Stimulated activated CD4-positive, alpha-beta T cell treated with anti-CD3 and anti-CD28 coated beads, Interleukin-15, amount 100 ng/mL, for 24 hours (primary cell): Measurements from ENCODE around the gene TMPO.
"Not testable (repeated sequence)": the region's sequence is repeated elsewhere in the genome, so short reads cannot be mapped to it uniquely, and the experiment has no call there.

Experiments used
- DNase-seq: peaks from one replicate; pipeline ENCODE4 v3.0.0-alpha.2; 2020

Gene TMPO, protein sequence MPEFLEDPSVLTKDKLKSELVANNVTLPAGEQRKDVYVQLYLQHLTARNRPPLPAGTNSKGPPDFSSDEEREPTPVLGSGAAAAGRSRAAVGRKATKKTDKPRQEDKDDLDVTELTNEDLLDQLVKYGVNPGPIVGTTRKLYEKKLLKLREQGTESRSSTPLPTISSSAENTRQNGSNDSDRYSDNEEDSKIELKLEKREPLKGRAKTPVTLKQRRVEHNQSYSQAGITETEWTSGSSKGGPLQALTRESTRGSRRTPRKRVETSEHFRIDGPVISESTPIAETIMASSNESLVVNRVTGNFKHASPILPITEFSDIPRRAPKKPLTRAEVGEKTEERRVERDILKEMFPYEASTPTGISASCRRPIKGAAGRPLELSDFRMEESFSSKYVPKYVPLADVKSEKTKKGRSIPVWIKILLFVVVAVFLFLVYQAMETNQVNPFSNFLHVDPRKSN

GRCh38 chr12:98515287-98516110 is at the start of gene TMPO:
TMPO (plus strand) TSS chr12:98515590; CDS start chr12:98515868, 278 bp downstream.
- peak; percentile 95 for DNase-seq

GRCh38 chr12:98465950-98466602 is 49.3 kb upstream of the TMPO start:
- DNase-seq: no peak

GRCh38 chr12:98466640-98467400 is 48.6 kb upstream of the TMPO start:
- no peak for DNase-seq

DNA sequence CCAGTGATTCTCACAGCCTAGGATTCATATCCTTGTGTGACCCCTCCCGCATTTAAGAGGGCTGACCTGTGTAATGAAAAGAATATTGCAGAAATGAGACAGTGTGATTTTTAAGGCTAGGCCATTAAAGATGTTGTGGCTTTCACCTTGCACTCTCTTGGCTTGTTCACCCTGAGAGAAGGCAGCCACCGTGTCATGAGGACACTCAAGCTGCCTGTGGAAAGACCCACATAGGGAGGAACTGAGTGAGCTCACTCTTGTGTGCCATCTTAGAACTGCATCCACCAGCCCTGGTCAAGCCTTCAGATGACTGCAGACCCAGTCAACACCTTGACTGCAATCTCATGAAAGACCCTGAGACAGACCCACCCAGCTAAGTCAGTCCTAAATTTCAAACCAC is 46.3 kb upstream of the TMPO start:
- no peak for DNase-seq

DNA sequence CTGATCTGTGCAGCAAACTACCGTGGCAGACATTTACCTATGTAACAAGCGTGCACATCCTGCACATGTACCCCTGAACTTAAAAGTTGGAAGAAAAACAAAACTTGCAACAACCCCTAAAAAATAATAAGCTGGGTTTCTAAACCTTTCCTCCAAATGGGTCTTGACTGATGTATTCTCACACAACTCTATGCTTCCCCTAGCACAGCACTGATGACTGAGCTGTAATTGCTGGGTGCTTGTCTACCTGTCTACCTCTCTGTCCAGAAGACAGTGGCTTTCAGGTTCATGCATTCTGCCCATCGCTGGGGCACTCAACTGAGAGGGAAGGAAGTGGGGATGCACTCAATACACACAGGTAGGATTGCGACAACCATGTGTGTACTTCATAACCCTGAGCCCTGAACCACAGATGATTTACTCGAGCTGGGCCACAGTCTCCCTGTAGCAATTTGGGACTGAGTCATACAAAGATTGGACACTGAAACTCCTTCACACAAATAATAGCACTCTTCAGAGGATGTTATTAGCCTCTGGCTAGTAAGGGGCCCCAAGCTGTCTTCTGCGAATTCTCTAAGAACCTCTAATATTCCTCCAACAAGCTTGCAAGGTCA is 44.8 kb upstream of the TMPO start:
- DNase-seq: no peak

- DNase-seq: no peak
Measured at GRCh38 chr12:98471085-98471484, 44.3 kb upstream of the TMPO start.

DNA sequence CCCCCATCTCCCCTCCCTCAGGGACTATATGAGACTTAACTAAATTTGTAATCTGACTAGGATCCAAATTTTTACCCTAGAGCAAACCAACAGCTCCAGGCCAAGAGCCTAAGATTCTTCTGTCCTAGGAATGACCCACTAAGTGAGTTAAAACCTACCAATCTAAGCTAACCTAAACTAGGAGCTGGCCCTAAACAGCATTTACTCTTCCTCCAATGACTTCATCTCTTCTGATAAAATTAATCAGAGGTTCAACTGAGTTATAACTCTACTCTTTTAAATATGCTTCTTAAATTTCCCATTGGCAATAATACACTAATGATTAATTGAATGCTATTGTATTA is 39.9 kb upstream of the TMPO start:
- no peak for DNase-seq

GRCh38 chr12:98478606-98479005 is 36.8 kb upstream of the TMPO start:
- DNase-seq: no peak

- DNase-seq: no peak
Measured at GRCh38 chr12:98483621-98484503, 31.5 kb upstream of the TMPO start.

GRCh38 chr12:98485792-98486340 is 29.5 kb upstream of the TMPO start:
- DNase-seq: no peak

DNA sequence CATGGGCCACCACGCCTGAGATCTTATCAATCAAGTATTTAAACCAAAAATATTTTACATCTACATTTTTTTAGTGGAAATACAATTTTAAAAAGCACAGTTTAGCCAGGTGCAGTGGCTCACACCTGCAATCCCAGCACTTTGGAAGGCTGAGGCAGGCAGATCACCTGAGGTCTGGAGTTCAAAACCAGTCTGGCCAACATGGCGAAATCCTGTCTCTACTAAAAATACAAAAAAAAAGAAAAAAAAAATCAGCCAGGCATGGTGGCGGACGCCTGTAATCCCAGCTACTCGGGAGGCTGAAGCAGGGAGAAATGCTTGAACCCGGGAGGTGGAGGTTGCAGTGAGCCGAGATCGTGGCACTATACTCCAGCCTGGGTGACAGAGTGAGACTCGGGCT is 27.0 kb upstream of the TMPO start:
- DNase-seq: not testable (repeated sequence)

DNA sequence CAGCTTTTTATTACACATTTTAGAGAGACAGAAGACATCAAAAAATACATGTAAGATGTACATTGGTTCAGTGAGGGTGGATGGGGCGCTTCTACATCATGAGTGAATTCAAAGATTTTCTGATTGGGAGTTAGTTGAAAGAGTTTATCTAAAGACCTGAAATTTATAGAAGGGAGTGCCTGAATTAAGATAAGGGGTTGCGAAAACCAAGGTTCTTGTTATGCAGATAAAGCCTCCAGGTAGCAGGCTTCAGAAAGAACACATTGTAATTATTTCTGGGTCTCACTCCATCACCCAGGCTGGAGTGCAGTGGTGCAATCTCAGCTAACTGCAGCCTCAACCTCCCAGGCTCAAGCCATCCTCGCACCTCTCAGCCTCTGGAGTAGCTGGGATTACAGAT is 26.2 kb upstream of the TMPO start:
- DNase-seq: no peak

- peak; percentile 83 for DNase-seq
Measured at GRCh38 chr12:98490501-98491453, 24.6 kb upstream of the TMPO start.

DNA sequence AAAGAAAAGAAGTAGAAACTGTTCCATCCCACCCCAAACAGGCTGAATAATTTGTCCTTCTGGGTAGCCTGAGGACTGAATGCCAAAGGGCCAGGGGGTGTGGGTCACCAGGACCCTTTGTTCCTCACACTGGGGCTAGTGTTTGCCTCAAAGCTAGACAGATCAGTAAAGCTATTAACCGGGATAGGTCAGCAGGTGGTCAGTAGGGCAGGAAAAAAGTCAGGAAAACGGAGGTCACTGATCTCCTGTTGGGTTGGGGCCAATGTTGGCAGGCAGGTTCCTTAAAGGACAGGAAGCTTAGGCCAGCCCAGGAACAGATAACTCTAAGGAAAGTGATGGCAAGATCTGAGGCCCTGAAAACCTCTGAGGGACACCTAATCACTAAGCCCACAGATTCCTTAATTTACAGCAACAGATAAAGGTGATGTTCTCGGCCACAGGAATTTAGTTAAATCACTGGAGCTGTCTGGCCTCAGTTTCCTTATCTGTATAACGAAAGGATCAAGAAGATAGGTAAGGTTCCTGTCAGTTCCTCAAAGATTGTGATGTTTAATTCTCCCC is 22.7 kb upstream of the TMPO start:
- no peak for DNase-seq

GRCh38 chr12:98501266-98501629 is 14.1 kb upstream of the TMPO start:
- not testable (repeated sequence) for DNase-seq

GRCh38 chr12:98503342-98503591 is 12.1 kb upstream of the TMPO start:
- DNase-seq: peak; percentile 92

DNA sequence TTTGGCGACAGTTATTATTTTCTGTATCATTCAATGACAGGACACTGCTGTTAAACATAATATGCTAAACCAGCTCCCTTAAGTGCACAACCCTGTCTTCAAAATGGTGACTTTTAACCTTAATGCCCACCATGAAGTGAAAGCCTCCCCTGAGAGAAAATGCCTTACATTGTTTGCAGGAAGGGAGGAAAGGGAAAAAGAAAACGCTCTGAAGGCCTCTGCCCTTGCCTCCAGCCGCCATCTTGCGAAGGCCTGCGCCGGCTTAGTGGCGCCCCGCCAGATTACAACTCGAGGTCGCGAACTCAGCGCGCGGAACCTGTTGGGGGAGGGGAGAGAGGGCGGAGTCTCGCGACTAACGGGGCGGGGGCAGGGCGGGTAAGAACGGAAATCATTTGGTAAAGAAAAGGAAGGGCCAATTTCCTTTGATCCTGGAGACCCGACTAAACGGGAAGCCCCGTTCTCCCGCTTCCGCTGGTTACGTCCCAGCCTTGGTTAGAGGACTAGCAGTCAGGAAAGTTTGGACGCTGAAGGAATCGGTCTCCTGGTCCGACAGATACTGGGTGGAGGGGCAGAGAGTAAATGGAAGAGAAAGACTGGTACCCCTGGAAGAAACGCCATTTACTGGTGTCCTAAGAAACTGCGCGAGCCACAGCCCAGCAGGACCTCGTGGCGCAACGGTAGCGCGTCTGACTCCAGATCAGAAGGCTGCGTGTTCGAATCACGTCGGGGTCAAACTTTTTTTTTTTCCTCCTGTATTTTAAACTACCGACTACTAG is 11.6 kb upstream of the TMPO start:
- DNase-seq: peak; percentile 95

DNA sequence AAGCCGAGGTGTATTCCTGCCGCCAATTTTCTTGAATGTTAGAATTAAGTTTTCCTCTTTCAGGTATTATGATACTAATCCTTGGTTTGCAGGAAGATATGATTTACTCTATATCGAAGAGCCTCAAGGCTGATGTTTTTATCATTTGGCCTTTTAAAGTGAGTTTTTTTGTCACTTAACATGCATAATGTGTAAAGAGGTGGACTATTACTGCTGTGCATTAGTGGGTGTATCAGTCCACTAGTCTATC is 11.1 kb upstream of the TMPO start:
- DNase-seq: no peak

DNA sequence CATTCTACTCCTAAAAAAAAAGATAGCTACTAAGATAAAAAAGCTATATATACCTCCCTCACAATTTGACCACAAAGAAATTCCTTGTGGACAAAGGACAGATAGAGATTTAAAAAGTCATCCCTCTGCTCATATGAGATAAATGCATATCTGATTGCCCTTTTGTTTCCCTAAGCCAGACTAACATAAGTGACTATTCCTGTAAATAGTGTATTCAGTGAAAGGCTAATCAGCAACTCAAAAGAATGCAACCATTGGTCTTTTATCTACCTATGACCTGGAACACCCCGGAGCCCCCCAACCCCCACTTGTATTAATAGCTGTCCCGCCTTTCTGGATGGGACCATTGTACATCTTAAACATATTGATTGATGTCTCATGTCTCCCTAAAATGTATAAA is 6.3 kb upstream of the TMPO start:
- DNase-seq: no peak
